Muscle of leg (tissue), 11 donors: Measurements from ENCODE around the gene MGST3. TPM values are rescaled to one million over a fixed set of nuclear protein-coding genes. Genes with fewer than 3 reads are reported as not detected.
A peak's percentile ranks its signal among the peaks of the same experiment; 100 is the strongest.
"Not testable (repeated sequence)": the region's sequence is repeated elsewhere in the genome, so short reads cannot be mapped to it uniquely, and the experiment has no call there.

ENCODE experiments used
- DNase-seq: peaks from one replicate; pipeline ENCODE4 v3.0.0; 2013
- H3K27ac ChIP-seq: one replicate; pipeline ENCODE4 v1.5.1; 2013; ENCODE audit warnings: mild to moderate bottlenecking, low read length, control low read depth
- H3K27me3 ChIP-seq: one replicate; pipeline ENCODE4 v1.6.1; 2013; ENCODE audit warnings: low read length; ENCODE audit not compliant: control insufficient read depth, insufficient read depth
- H3K36me3 ChIP-seq: one replicate; pipeline ENCODE4 v1.6.1; 2013; ENCODE audit warnings: low read length; ENCODE audit not compliant: control insufficient read depth, insufficient read depth
- H3K4me1 ChIP-seq: one replicate; pipeline ENCODE4 v1.6.1; 2013; ENCODE audit warnings: low read length; ENCODE audit not compliant: control insufficient read depth, insufficient read depth
- H3K4me3 ChIP-seq: one replicate; pipeline ENCODE4 v1.5.1; 2013; ENCODE audit warnings: low read length, control low read depth
- H3K9me3 ChIP-seq: replicated peaks from 2 replicates; pipeline ENCODE4 v1.6.1; 2013; ENCODE audit warnings: low read depth, low read length; ENCODE audit not compliant: control insufficient read depth
- WGBS: methylation state at CpG from one replicate; pipeline ENCODE4 v1.1.5; 2013; ENCODE audit warnings: missing lambda C conversion rate; ENCODE audit not compliant: insufficient coverage; 5-methylcytosine and 5-hydroxymethylcytosine counted together
- polyA plus RNA-seq, 8 donors: library from polyadenylated mRNA; unstranded; fragments of 120-200 nt; gene quantifications; one replicate each; pipeline versions ENCODE4 v1.2.1 to v1.2.3, GENCODE V29; 2013; ENCODE audit warnings: inconsistent platforms in 1 of 8, low replicate concordance in 1 of 8; ENCODE audit not compliant: insufficient read length in 8 of 8, insufficient read depth in 1 of 8
- total RNA-seq: library from RNA; stranded (reverse); fragments of 120-200 nt; gene quantifications from one replicate; pipeline ENCODE4 v1.2.4, GENCODE V29; 2013

MGST3 gene
- total and polyA plus RNA-seq, 9 donors: 133 to 194 (median 167) TPM

GRCh38 chr1:165598676-165599059, 32.4 kb upstream of the MGST3 start:
- peaks cover 2% of the 10 kb centered on the region for H3K27me3 ChIP-seq
- H3K4me3 ChIP-seq: peak overlapping the region; percentile 72
- no peaks in the 10 kb centered on the region for H3K9me3 ChIP-seq
- no peak for DNase-seq
- H3K36me3 ChIP-seq: no peaks in the 10 kb centered on the region
- 25% methylated on average over 3 of the region's 3 CpGs for WGBS
- peaks cover 12% of the 10 kb centered on the region for H3K4me1 ChIP-seq
- peak overlapping the region; percentile 79 for H3K27ac ChIP-seq

GRCh38 chr1:165600793-165601192, 30.2 kb upstream of the MGST3 start:
- 43% methylated on average over 2 of the region's 4 CpGs for WGBS
- no peaks in the 10 kb centered on the region for H3K9me3 ChIP-seq

GRCh38 chr1:165603810-165604209, 27.2 kb upstream of the MGST3 start:
- Histone ChIP-seq H3K4me3 (no peak overlapping the region), H3K27me3 (no peaks in the 10 kb centered on the region), H3K4me1 (peaks cover under 1% of the 10 kb centered on the region), H3K9me3 (no peaks in the 10 kb centered on the region), H3K27ac (no peak overlapping the region), H3K36me3 (no peaks in the 10 kb centered on the region)
- no CpG with 5 or more reads among the region's 2 CpGs for WGBS
- DNase-seq: no peak

More at GRCh38 chr1:165600793-165601192, 30.2 kb upstream of the MGST3 start:
- Histone ChIP-seq H3K4me3 (no peak overlapping the region), H3K27me3 (no peaks in the 10 kb centered on the region), H3K27ac (no peak overlapping the region), H3K36me3 (no peaks in the 10 kb centered on the region), H3K4me1 (peaks cover 10% of the 10 kb centered on the region)
- peak; percentile 49 for DNase-seq

- Histone ChIP-seq H3K4me1 (no peaks in the 10 kb centered on the region), H3K27ac (no peak overlapping the region), H3K9me3 (no peaks in the 10 kb centered on the region), H3K36me3 (no peaks in the 10 kb centered on the region), H3K27me3 (no peaks in the 10 kb centered on the region), H3K4me3 (no peak overlapping the region)
- no peak for DNase-seq
- 90% methylated on average over 4 of the region's 4 CpGs for WGBS
Measured at GRCh38 chr1:165605246-165605645, 25.8 kb upstream of the MGST3 start.

- H3K9me3 ChIP-seq, H3K4me3 ChIP-seq, H3K36me3 ChIP-seq, H3K27me3 ChIP-seq, H3K4me1 ChIP-seq, DNase-seq, H3K27ac ChIP-seq: not testable (repeated sequence)
- WGBS: 87% methylated on average over 7 of the region's 12 CpGs
Measured at GRCh38 chr1:165606676-165607075, 24.4 kb upstream of the MGST3 start.

GRCh38 chr1:165610866-165611265, 20.2 kb upstream of the MGST3 start:
- peaks cover 4% of the 10 kb centered on the region for H3K27me3 ChIP-seq
- H3K4me1 ChIP-seq: no peaks in the 10 kb centered on the region
- H3K36me3 ChIP-seq: no peaks in the 10 kb centered on the region
- no peak overlapping the region for H3K4me3 ChIP-seq
- no peak for DNase-seq
- no peak overlapping the region for H3K27ac ChIP-seq
- no CpG with 5 or more reads among the region's 1 CpG for WGBS
- H3K9me3 ChIP-seq: no peaks in the 10 kb centered on the region

- H3K9me3 ChIP-seq: no peaks in the 10 kb centered on the region
- no peak overlapping the region for H3K4me3 ChIP-seq
- DNase-seq: no peak
- H3K27me3 ChIP-seq: peaks cover 5% of the 10 kb centered on the region
- H3K36me3 ChIP-seq: no peaks in the 10 kb centered on the region
- H3K27ac ChIP-seq: no peak overlapping the region
- no CpG with 5 or more reads among the region's 3 CpGs for WGBS
- H3K4me1 ChIP-seq: no peaks in the 10 kb centered on the region
Measured at GRCh38 chr1:165612062-165612461, 19.0 kb upstream of the MGST3 start.

- H3K9me3 ChIP-seq: no peaks in the 10 kb centered on the region
- H3K27ac ChIP-seq: no peak overlapping the region
- peaks cover 11% of the 10 kb centered on the region for H3K27me3 ChIP-seq
- H3K36me3 ChIP-seq: no peaks in the 10 kb centered on the region
- H3K4me3 ChIP-seq: no peak overlapping the region
- H3K4me1 ChIP-seq: no peaks in the 10 kb centered on the region
- no CpG with 5 or more reads among the region's 1 CpG for WGBS
- no peak for DNase-seq
Measured at GRCh38 chr1:165616054-165616612, 14.9 kb upstream of the MGST3 start.

GRCh38 chr1:165616987-165617546, 14.0 kb upstream of the MGST3 start:
- Histone ChIP-seq H3K36me3 (no peaks in the 10 kb centered on the region), H3K27ac (no peak overlapping the region), H3K4me1 (no peaks in the 10 kb centered on the region), H3K4me3 (no peak overlapping the region), H3K27me3 (peaks cover 8% of the 10 kb centered on the region), H3K9me3 (no peaks in the 10 kb centered on the region)
- WGBS: 78% methylated on average over 8 of the region's 8 CpGs
- no peak for DNase-seq

- no peak overlapping the region for H3K27ac ChIP-seq
- no peaks in the 10 kb centered on the region for H3K4me1 ChIP-seq
- peaks cover 8% of the 10 kb centered on the region for H3K27me3 ChIP-seq
- H3K4me3 ChIP-seq: no peak overlapping the region
- no peaks in the 10 kb centered on the region for H3K36me3 ChIP-seq
- no peak for DNase-seq
- WGBS: no CpG with 5 or more reads among the region's 1 CpG
- no peaks in the 10 kb centered on the region for H3K9me3 ChIP-seq
Measured at GRCh38 chr1:165619647-165620151, 11.3 kb upstream of the MGST3 start.

GRCh38 chr1:165623624-165624023, 7.4 kb upstream of the MGST3 start:
- Histone ChIP-seq H3K4me1 (no peaks in the 10 kb centered on the region), H3K27ac (no peak overlapping the region), H3K4me3 (no peak overlapping the region), H3K36me3 (no peaks in the 10 kb centered on the region), H3K9me3 (no peaks in the 10 kb centered on the region), H3K27me3 (peaks cover 3% of the 10 kb centered on the region)
- DNase-seq: no peak
